PC-3 (cell line): Measurements from ENCODE around the gene SERTAD3.

Experiments
- EZH2 ChIP-seq: fragments of 300-600 bp; sonication (generic); IDR thresholded peaks from one replicate; pipeline ENCODE4 v1.6.1; 2017; ENCODE audit warnings: antibody characterized with exemption, mild to moderate bottlenecking, low read length; ENCODE audit not compliant: unreplicated experiment
- EZH2phosphoT487 ChIP-seq: fragments of 300-600 bp; sonication (generic); IDR thresholded peaks from 2 replicates; pipeline ENCODE4 v1.6.1; 2018; ENCODE audit warnings: mild to moderate bottlenecking, antibody characterized with exemption, low read length, borderline replicate concordance
- TF ChIP-seq, protein P1 (sequence below): fragments of 300-600 bp; sonication (generic); conservative IDR thresholded peaks from 2 replicates; pipeline ENCODE4 v1.5.1; 2017; ENCODE audit warnings: antibody characterized with exemption, low read depth, mild to moderate bottlenecking, low read length

GRCh38 chr19:40460185-40460584, 16.1 kb upstream of the SERTAD3 start:
- TF ChIP-seq, protein P1, sequence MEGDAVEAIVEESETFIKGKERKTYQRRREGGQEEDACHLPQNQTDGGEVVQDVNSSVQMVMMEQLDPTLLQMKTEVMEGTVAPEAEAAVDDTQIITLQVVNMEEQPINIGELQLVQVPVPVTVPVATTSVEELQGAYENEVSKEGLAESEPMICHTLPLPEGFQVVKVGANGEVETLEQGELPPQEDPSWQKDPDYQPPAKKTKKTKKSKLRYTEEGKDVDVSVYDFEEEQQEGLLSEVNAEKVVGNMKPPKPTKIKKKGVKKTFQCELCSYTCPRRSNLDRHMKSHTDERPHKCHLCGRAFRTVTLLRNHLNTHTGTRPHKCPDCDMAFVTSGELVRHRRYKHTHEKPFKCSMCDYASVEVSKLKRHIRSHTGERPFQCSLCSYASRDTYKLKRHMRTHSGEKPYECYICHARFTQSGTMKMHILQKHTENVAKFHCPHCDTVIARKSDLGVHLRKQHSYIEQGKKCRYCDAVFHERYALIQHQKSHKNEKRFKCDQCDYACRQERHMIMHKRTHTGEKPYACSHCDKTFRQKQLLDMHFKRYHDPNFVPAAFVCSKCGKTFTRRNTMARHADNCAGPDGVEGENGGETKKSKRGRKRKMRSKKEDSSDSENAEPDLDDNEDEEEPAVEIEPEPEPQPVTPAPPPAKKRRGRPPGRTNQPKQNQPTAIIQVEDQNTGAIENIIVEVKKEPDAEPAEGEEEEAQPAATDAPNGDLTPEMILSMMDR = no peak
- no peak for TF ChIP-seq EZH2
- TF ChIP-seq EZH2phosphoT487 = no peak
